ENCODE measurements around the gene UBIAD1.
A peak's percentile ranks its signal among the peaks of the same experiment; 100 is the strongest.
"Not testable (repeated sequence)": the region's sequence is repeated elsewhere in the genome, so short reads cannot be mapped to it uniquely, and the experiment has no call there.

UBIAD1 gene

GRCh38 chr1:11302366-11302765 is 29.4 kb downstream of the UBIAD1 start:
- FAIRE-seq, result no peak
- TF ChIP-seq TAF1 (IDR thresholded peaks at IDR 0.05; ENCODE audit: low read depth, low read length) (no peak), POU2F2 (IDR thresholded peaks at IDR 0.05; ENCODE audit: low read depth, low read length) (no peak), PAX5 (IDR thresholded peaks at IDR 0.05; ENCODE audit: insufficient read depth, low read length, severe bottlenecking) (no peak), POLR2AphosphoS5 (IDR thresholded peaks at IDR 0.05; ENCODE audit: low read depth, low read length) (no peak), POLR2A (IDR thresholded peaks at IDR 0.05; ENCODE audit: low read depth, low read length) (no peak), SPI1 (IDR thresholded peaks at IDR 0.05; ENCODE audit: low read depth, low read length) (no peak)
- DNase-seq (ENCODE audit: insufficient read length, low spot score), result no peak

GRCh38 chr1:11305516-11305915 is 32.5 kb downstream of the UBIAD1 start:
- DNase-seq (ENCODE audit: insufficient read length, low spot score), result not testable (repeated sequence)

GRCh38 chr1:11307852-11308251 is 34.9 kb downstream of the UBIAD1 start:
- DNase-seq (ENCODE audit: insufficient read length, low spot score) (no peak), FAIRE-seq (no peak)
- TF ChIP-seq SPI1 (IDR thresholded peaks at IDR 0.05; ENCODE audit: low read depth, low read length) (no peak), TAF1 (IDR thresholded peaks at IDR 0.05; ENCODE audit: low read depth, low read length) (no peak), POLR2A (IDR thresholded peaks at IDR 0.05; ENCODE audit: low read depth, low read length) (no peak), POLR2AphosphoS5 (IDR thresholded peaks at IDR 0.05; ENCODE audit: low read depth, low read length) (no peak), POU2F2 (IDR thresholded peaks at IDR 0.05; ENCODE audit: low read depth, low read length) (no peak), PAX5 (IDR thresholded peaks at IDR 0.05; ENCODE audit: insufficient read depth, low read length, severe bottlenecking) (no peak)

More at GRCh38 chr1:11305516-11305915, 32.5 kb downstream of the UBIAD1 start:
- not testable (repeated sequence) for FAIRE-seq

GRCh38 chr1:11308699-11309224 is 35.8 kb downstream of the UBIAD1 start:
- FAIRE-seq (no peak), DNase-seq (ENCODE audit: insufficient read length, low spot score) (no peak)
- no peak for TF ChIP-seq POU2F2 (IDR thresholded peaks at IDR 0.05; ENCODE audit: low read depth, low read length)
- no peak for TF ChIP-seq TAF1 (IDR thresholded peaks at IDR 0.05; ENCODE audit: low read depth, low read length)
- TF ChIP-seq SPI1 (IDR thresholded peaks at IDR 0.05; ENCODE audit: low read depth, low read length), result no peak
- TF ChIP-seq POLR2AphosphoS5 (IDR thresholded peaks at IDR 0.05; ENCODE audit: low read depth, low read length), result no peak

GRCh38 chr1:11309385-11309784 is 36.4 kb downstream of the UBIAD1 start:
- FAIRE-seq (no peak), DNase-seq (ENCODE audit: insufficient read length, low spot score) (no peak)
- TF ChIP-seq PAX5 (IDR thresholded peaks at IDR 0.05; ENCODE audit: insufficient read depth, low read length, severe bottlenecking) (no peak), POLR2A (IDR thresholded peaks at IDR 0.05; ENCODE audit: low read depth, low read length) (no peak), POLR2AphosphoS5 (IDR thresholded peaks at IDR 0.05; ENCODE audit: low read depth, low read length) (no peak), POU2F2 (IDR thresholded peaks at IDR 0.05; ENCODE audit: low read depth, low read length) (no peak), TAF1 (IDR thresholded peaks at IDR 0.05; ENCODE audit: low read depth, low read length) (no peak), SPI1 (IDR thresholded peaks at IDR 0.05; ENCODE audit: low read depth, low read length) (no peak)

GRCh38 chr1:11311816-11312755 is 39.1 kb downstream of the UBIAD1 start:
- no peak for TF ChIP-seq PAX5 (IDR thresholded peaks at IDR 0.05; ENCODE audit: insufficient read depth, low read length, severe bottlenecking)
- no peak for TF ChIP-seq TAF1 (IDR thresholded peaks at IDR 0.05; ENCODE audit: low read depth, low read length)
- no peak for TF ChIP-seq POU2F2 (IDR thresholded peaks at IDR 0.05; ENCODE audit: low read depth, low read length)
- TF ChIP-seq POLR2AphosphoS5 (IDR thresholded peaks at IDR 0.05; ENCODE audit: low read depth, low read length), result no peak
- no peak for TF ChIP-seq SPI1 (IDR thresholded peaks at IDR 0.05; ENCODE audit: low read depth, low read length)
- TF ChIP-seq POLR2A (IDR thresholded peaks at IDR 0.05; ENCODE audit: low read depth, low read length), result no peak
- DNase-seq (ENCODE audit: insufficient read length, low spot score) (no peak), FAIRE-seq (no peak)

GRCh38 chr1:11314959-11315358 is 42.0 kb downstream of the UBIAD1 start:
- FAIRE-seq (no peak), DNase-seq (ENCODE audit: insufficient read length, low spot score) (no peak)
- TF ChIP-seq POLR2AphosphoS5 (IDR thresholded peaks at IDR 0.05; ENCODE audit: low read depth, low read length), result no peak
- TF ChIP-seq POLR2A (IDR thresholded peaks at IDR 0.05; ENCODE audit: low read depth, low read length), result no peak
- no peak for TF ChIP-seq TAF1 (IDR thresholded peaks at IDR 0.05; ENCODE audit: low read depth, low read length)
- TF ChIP-seq POU2F2 (IDR thresholded peaks at IDR 0.05; ENCODE audit: low read depth, low read length), result no peak
- no peak for TF ChIP-seq PAX5 (IDR thresholded peaks at IDR 0.05; ENCODE audit: insufficient read depth, low read length, severe bottlenecking)
- no peak for TF ChIP-seq SPI1 (IDR thresholded peaks at IDR 0.05; ENCODE audit: low read depth, low read length)

- TF ChIP-seq TAF1 (IDR thresholded peaks at IDR 0.05; ENCODE audit: low read depth, low read length), result no peak
- no peak for TF ChIP-seq POLR2A (IDR thresholded peaks at IDR 0.05; ENCODE audit: low read depth, low read length)
- TF ChIP-seq POU2F2 (IDR thresholded peaks at IDR 0.05; ENCODE audit: low read depth, low read length), result no peak
- TF ChIP-seq SPI1 (IDR thresholded peaks at IDR 0.05; ENCODE audit: low read depth, low read length), result no peak
- DNase-seq (ENCODE audit: insufficient read length, low spot score) (no peak), FAIRE-seq (no peak)
These were observed 43.7 kb downstream of the UBIAD1 start for GRCh38 chr1:11316701-11317100.

- TF ChIP-seq TAF1 (IDR thresholded peaks at IDR 0.05; ENCODE audit: low read depth, low read length) (no peak), POLR2A (IDR thresholded peaks at IDR 0.05; ENCODE audit: low read depth, low read length) (no peak), POU2F2 (IDR thresholded peaks at IDR 0.05; ENCODE audit: low read depth, low read length) (no peak), PAX5 (IDR thresholded peaks at IDR 0.05; ENCODE audit: insufficient read depth, low read length, severe bottlenecking) (no peak)
- no peak for DNase-seq (ENCODE audit: insufficient read length, low spot score)
- peak; percentile 13 for FAIRE-seq
These were observed 46.0 kb downstream of the UBIAD1 start for GRCh38 chr1:11318982-11319381.

All from GM12891 (cell line).